WTC11 (cell line): ENCODE measurements around the gene RUVBL2.

ENCODE experiments used
- FOXP4 ChIP-seq: sonication (generic); formaldehyde crosslinking; IDR thresholded peaks from 2 replicates; pipeline ENCODE4 v1.8.0; 2022; ENCODE audit warnings: mild to moderate bottlenecking, missing genetic modification reagents
- IRF2 ChIP-seq: sonication (generic); formaldehyde crosslinking; IDR thresholded peaks from 2 replicates; pipeline ENCODE4 v1.8.0; 2022; ENCODE audit warnings: low read depth, missing genetic modification reagents, borderline replicate concordance
- JUN ChIP-seq: sonication (generic); formaldehyde crosslinking; IDR thresholded peaks from 2 replicates; pipeline ENCODE4 v1.8.0; 2023; ENCODE audit warnings: mild to moderate bottlenecking, missing genetic modification reagents
- NR1H2 ChIP-seq: sonication (generic); formaldehyde crosslinking; IDR thresholded peaks from 2 replicates; pipeline ENCODE4 v1.9.0; 2021; ENCODE audit warnings: mild to moderate bottlenecking, moderate library complexity, missing genetic modification reagents
- NR3C1 ChIP-seq: sonication (generic); formaldehyde crosslinking; conservative IDR thresholded peaks from 2 replicates; pipeline ENCODE4 v1.8.1; 2023; ENCODE audit warnings: low read depth, mild to moderate bottlenecking, missing genetic modification reagents
- OVOL2 ChIP-seq: fragments of 250-450 bp; sonication (Bioruptor Pico); IDR thresholded peaks from 2 replicates; pipeline ENCODE4 v1.9.0; 2021; ENCODE audit warnings: mild to moderate bottlenecking, borderline replicate concordance
- SP1 ChIP-seq: sonication (generic); formaldehyde crosslinking; conservative IDR thresholded peaks from 2 replicates; pipeline ENCODE4 v1.8.1; 2022; ENCODE audit warnings: missing genetic modification reagents
- TCF7 ChIP-seq: sonication (generic); formaldehyde crosslinking; IDR thresholded peaks from 2 replicates; pipeline ENCODE4 v1.8.0; 2022; ENCODE audit warnings: mild to moderate bottlenecking, low read depth, missing genetic modification reagents, moderate library complexity
- USF1 ChIP-seq: sonication (generic); formaldehyde crosslinking; IDR thresholded peaks from 2 replicates; pipeline ENCODE4 v1.8.0; 2022; ENCODE audit warnings: mild to moderate bottlenecking, missing genetic modification reagents
- USF2 ChIP-seq: sonication (generic); formaldehyde crosslinking; IDR thresholded peaks from 2 replicates; pipeline ENCODE4 v1.8.1; 2023; ENCODE audit warnings: mild to moderate bottlenecking, missing genetic modification reagents, moderate library complexity
- ZNF263 ChIP-seq: sonication (generic); formaldehyde crosslinking; IDR thresholded peaks from 2 replicates; pipeline ENCODE4 v1.8.1; 2022; ENCODE audit warnings: low read depth, mild to moderate bottlenecking, moderate library complexity, missing genetic modification reagents
- TF ChIP-seq, protein P1 (sequence below): fragments of 200-600 bp; IDR thresholded peaks from 2 replicates; pipeline ENCODE4 v1.8.0; 2022; ENCODE audit warnings: antibody characterized with exemption
- TF ChIP-seq, protein P2 (sequence below): sonication (generic); formaldehyde crosslinking; IDR thresholded peaks from 2 replicates; pipeline ENCODE4 v1.8.0; 2023; ENCODE audit warnings: missing genetic modification reagents, mild to moderate bottlenecking, borderline replicate concordance
- TF ChIP-seq, protein P3 (sequence below): sonication (generic); formaldehyde crosslinking; IDR thresholded peaks from 2 replicates; pipeline ENCODE4 v1.8.1; 2023; ENCODE audit warnings: mild to moderate bottlenecking, moderate library complexity, missing genetic modification reagents

- TF ChIP-seq, protein P1, sequence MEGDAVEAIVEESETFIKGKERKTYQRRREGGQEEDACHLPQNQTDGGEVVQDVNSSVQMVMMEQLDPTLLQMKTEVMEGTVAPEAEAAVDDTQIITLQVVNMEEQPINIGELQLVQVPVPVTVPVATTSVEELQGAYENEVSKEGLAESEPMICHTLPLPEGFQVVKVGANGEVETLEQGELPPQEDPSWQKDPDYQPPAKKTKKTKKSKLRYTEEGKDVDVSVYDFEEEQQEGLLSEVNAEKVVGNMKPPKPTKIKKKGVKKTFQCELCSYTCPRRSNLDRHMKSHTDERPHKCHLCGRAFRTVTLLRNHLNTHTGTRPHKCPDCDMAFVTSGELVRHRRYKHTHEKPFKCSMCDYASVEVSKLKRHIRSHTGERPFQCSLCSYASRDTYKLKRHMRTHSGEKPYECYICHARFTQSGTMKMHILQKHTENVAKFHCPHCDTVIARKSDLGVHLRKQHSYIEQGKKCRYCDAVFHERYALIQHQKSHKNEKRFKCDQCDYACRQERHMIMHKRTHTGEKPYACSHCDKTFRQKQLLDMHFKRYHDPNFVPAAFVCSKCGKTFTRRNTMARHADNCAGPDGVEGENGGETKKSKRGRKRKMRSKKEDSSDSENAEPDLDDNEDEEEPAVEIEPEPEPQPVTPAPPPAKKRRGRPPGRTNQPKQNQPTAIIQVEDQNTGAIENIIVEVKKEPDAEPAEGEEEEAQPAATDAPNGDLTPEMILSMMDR, result no peak
- TF ChIP-seq FOXP4 (CRISPR knock-in tag) (no peak), NR3C1 (CRISPR knock-in tag) (no peak), ZNF263 (CRISPR knock-in tag) (no peak), NR1H2 (CRISPR knock-in tag) (no peak), USF1 (CRISPR knock-in tag) (no peak), SP1 (CRISPR knock-in tag) (no peak), TCF7 (CRISPR knock-in tag) (no peak), JUN (CRISPR knock-in tag) (no peak), USF2 (CRISPR knock-in tag) (no peak), IRF2 (CRISPR knock-in tag) (no peak), OVOL2 (CRISPR knock-in tag) (no peak)
- TF ChIP-seq, protein P2, sequence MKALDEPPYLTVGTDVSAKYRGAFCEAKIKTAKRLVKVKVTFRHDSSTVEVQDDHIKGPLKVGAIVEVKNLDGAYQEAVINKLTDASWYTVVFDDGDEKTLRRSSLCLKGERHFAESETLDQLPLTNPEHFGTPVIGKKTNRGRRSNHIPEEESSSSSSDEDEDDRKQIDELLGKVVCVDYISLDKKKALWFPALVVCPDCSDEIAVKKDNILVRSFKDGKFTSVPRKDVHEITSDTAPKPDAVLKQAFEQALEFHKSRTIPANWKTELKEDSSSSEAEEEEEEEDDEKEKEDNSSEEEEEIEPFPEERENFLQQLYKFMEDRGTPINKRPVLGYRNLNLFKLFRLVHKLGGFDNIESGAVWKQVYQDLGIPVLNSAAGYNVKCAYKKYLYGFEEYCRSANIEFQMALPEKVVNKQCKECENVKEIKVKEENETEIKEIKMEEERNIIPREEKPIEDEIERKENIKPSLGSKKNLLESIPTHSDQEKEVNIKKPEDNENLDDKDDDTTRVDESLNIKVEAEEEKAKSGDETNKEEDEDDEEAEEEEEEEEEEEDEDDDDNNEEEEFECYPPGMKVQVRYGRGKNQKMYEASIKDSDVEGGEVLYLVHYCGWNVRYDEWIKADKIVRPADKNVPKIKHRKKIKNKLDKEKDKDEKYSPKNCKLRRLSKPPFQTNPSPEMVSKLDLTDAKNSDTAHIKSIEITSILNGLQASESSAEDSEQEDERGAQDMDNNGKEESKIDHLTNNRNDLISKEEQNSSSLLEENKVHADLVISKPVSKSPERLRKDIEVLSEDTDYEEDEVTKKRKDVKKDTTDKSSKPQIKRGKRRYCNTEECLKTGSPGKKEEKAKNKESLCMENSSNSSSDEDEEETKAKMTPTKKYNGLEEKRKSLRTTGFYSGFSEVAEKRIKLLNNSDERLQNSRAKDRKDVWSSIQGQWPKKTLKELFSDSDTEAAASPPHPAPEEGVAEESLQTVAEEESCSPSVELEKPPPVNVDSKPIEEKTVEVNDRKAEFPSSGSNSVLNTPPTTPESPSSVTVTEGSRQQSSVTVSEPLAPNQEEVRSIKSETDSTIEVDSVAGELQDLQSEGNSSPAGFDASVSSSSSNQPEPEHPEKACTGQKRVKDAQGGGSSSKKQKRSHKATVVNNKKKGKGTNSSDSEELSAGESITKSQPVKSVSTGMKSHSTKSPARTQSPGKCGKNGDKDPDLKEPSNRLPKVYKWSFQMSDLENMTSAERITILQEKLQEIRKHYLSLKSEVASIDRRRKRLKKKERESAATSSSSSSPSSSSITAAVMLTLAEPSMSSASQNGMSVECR, result no peak
- TF ChIP-seq, protein P3, sequence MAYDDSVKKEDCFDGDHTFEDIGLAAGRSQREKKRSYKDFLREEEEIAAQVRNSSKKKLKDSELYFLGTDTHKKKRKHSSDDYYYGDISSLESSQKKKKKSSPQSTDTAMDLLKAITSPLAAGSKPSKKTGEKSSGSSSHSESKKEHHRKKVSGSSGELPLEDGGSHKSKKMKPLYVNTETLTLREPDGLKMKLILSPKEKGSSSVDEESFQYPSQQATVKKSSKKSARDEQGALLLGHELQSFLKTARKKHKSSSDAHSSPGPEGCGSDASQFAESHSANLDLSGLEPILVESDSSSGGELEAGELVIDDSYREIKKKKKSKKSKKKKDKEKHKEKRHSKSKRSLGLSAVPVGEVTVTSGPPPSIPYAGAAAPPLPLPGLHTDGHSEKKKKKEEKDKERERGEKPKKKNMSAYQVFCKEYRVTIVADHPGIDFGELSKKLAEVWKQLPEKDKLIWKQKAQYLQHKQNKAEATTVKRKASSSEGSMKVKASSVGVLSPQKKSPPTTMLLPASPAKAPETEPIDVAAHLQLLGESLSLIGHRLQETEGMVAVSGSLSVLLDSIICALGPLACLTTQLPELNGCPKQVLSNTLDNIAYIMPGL (CRISPR knock-in tag), result no peak
Measured at GRCh38 chr19:49022116-49022515, 28.4 kb downstream of the RUVBL2 start.
